ENCODE data around the gene ARHGAP20.

DNA sequence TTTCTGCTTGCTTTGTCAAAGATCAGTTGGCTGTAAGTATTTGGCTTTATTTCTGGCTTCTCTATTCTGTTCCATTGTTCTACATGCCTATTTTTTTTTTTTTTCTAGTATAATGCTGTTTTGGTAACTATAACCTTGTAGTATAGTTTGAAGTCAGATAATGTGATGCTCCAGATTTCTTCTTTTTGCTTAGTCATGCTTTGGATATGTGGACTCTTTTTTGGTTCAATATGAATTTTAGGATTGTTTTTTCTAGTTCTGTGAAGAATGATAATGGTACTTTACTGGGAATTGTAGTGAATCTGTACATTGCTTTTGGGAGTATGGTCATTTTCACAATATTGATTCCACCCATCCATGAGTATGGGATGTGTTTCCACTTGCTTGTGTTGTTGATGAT, 37.9 kb upstream of the ARHGAP20 start:
- TF ChIP-seq, protein P1, sequence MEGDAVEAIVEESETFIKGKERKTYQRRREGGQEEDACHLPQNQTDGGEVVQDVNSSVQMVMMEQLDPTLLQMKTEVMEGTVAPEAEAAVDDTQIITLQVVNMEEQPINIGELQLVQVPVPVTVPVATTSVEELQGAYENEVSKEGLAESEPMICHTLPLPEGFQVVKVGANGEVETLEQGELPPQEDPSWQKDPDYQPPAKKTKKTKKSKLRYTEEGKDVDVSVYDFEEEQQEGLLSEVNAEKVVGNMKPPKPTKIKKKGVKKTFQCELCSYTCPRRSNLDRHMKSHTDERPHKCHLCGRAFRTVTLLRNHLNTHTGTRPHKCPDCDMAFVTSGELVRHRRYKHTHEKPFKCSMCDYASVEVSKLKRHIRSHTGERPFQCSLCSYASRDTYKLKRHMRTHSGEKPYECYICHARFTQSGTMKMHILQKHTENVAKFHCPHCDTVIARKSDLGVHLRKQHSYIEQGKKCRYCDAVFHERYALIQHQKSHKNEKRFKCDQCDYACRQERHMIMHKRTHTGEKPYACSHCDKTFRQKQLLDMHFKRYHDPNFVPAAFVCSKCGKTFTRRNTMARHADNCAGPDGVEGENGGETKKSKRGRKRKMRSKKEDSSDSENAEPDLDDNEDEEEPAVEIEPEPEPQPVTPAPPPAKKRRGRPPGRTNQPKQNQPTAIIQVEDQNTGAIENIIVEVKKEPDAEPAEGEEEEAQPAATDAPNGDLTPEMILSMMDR (IDR thresholded peaks at IDR 0.05; ENCODE audit: low read depth, low read length), result no peak
- no peak for TF ChIP-seq EZH2phosphoT487 (IDR thresholded peaks at IDR 0.05; ENCODE audit: low read depth)
